Measurements from ENCODE around the gene MT1F.

- TF ChIP-seq CTCF (IDR thresholded peaks at IDR 0.05; ENCODE audit: insufficient read depth, low read length) (no peak), REST (IDR thresholded peaks at IDR 0.05; ENCODE audit: insufficient replicate concordance, low read depth) (no peak), GABPA (IDR thresholded peaks at IDR 0.05; ENCODE audit: low read depth) (no peak), POLR2AphosphoS5 (IDR thresholded peaks at IDR 0.05; ENCODE audit: low read depth) (no peak)
Measured at GRCh38 chr16:56689171-56689570, 31.4 kb downstream of the MT1F start.

Data from HL-60 (cell line).